ENCODE results near the gene INTS11. TPM values are rescaled to one million over a fixed set of nuclear protein-coding genes. Genes with fewer than 3 reads are reported as not detected.

Gene INTS11
- total RNA-seq, 1 experiment from 2014 or later, result 139 TPM

GRCh38 chr1:1293263-1294249, 30.9 kb downstream of the INTS11 start:
- H3K23me2 ChIP-seq (ENCODE audit: insufficient read length, low read depth, low read length, poor library complexity, severe bottlenecking), result peaks cover 4% of the 10 kb centered on the region
- no CpG with 5 or more reads among the region's 94 CpGs for WGBS (ENCODE audit: extremely low coverage, insufficient read length, low lambda C conversion rate)
- Mint-ChIP-seq H3K9me3 (peaks cover 2 to 7% of the 10 kb centered on the region in 2 experiments; a peak in 2 of 5 replicates), H3K4me1 (peaks cover 0 to 9% of the 10 kb centered on the region in 2 experiments; a peak in 2 of 4 replicates), H3K36me3 (ENCODE audit: insufficient read depth in 1 of 3, low read depth in 3 of 3) (no peaks in the 10 kb centered on the region), H3K27me3 (ENCODE audit: low read depth) (peaks cover 2% of the 10 kb centered on the region), H3K27ac (no peak overlapping the region), H3K4me3 (no peak overlapping the region)
- no peak overlapping the region for H2BK20ac ChIP-seq (ENCODE audit: low read depth, low read length, poor library complexity, severe bottlenecking)
- H3K9ac ChIP-seq (ENCODE audit: extremely low read depth, insufficient read length, low read length), result no peak overlapping the region
- no peak overlapping the region for H2BK15ac ChIP-seq (ENCODE audit: low read depth, low read length)
- H3K23ac ChIP-seq (ENCODE audit: insufficient read length, low read depth, low read length), result no peak overlapping the region
- H3K79me2 ChIP-seq (ENCODE audit: insufficient read depth, low read length), result no peaks in the 10 kb centered on the region
- peak; percentile 81 for DNase-seq
- H2AFZ ChIP-seq (ENCODE audit: low read length), result no peak overlapping the region
- H3K14ac ChIP-seq (ENCODE audit: insufficient read depth, low read length), result no peak overlapping the region
- TF ChIP-seq CTCF (conservative IDR thresholded peaks at IDR 0.05), result no peak
- H3K4me1 ChIP-seq (ENCODE audit: insufficient read depth, low read length), result no peaks in the 10 kb centered on the region
- H2BK5ac ChIP-seq (ENCODE audit: insufficient read length, low read length), result no peak overlapping the region
- no peak overlapping the region for H2AK5ac ChIP-seq (ENCODE audit: insufficient read length, low read length)
- no peak overlapping the region for H3T11ph ChIP-seq (ENCODE audit: low read length)
- H3K18ac ChIP-seq (ENCODE audit: insufficient read length, low read depth, low read length), result no peak overlapping the region
- H4K8ac ChIP-seq (replicated peaks; ENCODE audit: insufficient read length, low read depth, low read length), result no peak overlapping the region
- no peak overlapping the region for H3K56ac ChIP-seq (ENCODE audit: insufficient read length, low read depth, low read length)
- no peaks in the 10 kb centered on the region for H3K79me1 ChIP-seq (ENCODE audit: insufficient read depth, low read depth, low read length, poor library complexity, severe bottlenecking)
- no peak overlapping the region for H2BK12ac ChIP-seq (ENCODE audit: insufficient read length, low read depth, low read length)
- H3K27me3 ChIP-seq (ENCODE audit: insufficient read depth, low read length), result no peaks in the 10 kb centered on the region
- no peak overlapping the region for H3K27ac ChIP-seq (ENCODE audit: insufficient read length, low read depth, low read length)
- H3K4me2 ChIP-seq (ENCODE audit: insufficient read depth, insufficient read length, low read length), result peak overlapping the region; percentile 27
- H4K20me1 ChIP-seq (ENCODE audit: control insufficient read depth, insufficient read depth, insufficient read length), result no peaks in the 10 kb centered on the region
- no peaks in the 10 kb centered on the region for H3K9me3 ChIP-seq (ENCODE audit: control insufficient read depth, low read depth, low read length)
- no peak overlapping the region for H4K91ac ChIP-seq (ENCODE audit: insufficient read length, low read depth, low read length)
- H4K5ac ChIP-seq (ENCODE audit: insufficient read length, low read depth, low read length), result no peak overlapping the region
- H2BK120ac ChIP-seq (ENCODE audit: low read depth, low read length, poor library complexity, severe bottlenecking), result no peak overlapping the region
- H3K4ac ChIP-seq (ENCODE audit: low read depth, low read length), result no peak overlapping the region
